Prostate gland (tissue), 2 donors: ENCODE results near the gene P2RY2.

ENCODE experiments used
- CTCF ChIP-seq, 4 experiments: fragments of 200-600 bp in 2 of 4; fragments of 450-650 bp in 2 of 4; sonication (generic) in 2 of 4; IDR thresholded peaks; 1 replicate in 3 of 4; 2 replicates in 1 of 4; pipeline ENCODE4 v1.5.1; 2016 to 2019; ENCODE audit warnings: antibody characterized with exemption in 4 of 4, mild to moderate bottlenecking in 2 of 4, moderate library complexity in 2 of 4
- POLR2A ChIP-seq: fragments of 450-650 bp; IDR thresholded peaks from one replicate; pipeline ENCODE4 v1.6.1; 2016; ENCODE audit warnings: antibody characterized with exemption, mild to moderate bottlenecking

DNA sequence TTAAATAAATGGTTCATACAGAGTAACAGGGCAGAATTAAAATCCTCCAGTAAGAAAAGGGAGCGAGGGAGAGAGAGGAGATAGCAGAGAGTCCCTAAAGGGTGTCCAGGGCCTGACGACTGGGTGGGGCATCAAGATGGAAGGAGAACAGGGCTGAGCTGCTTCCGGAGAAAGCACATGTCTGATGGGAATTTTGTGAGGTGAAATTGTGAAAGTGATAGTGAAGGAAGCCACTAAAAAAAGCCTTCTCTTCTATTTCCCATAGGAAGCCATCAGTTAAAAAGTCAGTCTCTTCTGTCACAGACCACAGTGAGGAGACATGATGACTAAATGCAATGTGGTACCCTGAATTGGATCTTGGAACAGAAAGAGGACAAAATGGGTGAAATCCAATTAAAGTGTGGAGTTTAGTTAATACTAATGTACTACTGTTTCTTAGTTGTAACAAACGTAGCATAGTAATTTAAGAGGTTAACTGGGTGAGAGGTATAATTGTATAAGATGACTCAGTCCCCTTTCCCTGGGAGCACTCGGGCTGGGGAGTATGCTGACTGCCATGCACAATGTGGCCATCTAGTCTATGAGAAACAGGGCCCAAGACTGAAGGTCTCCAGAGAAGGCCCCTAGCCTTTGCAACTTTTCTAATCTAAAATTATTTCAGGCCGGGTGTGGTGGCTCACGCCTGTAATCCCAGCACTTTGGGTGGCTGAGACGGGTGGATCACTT lies 46.5 kb upstream of the P2RY2 start:
- TF ChIP-seq CTCF (IDR thresholded peaks at IDR 0.05) = no peak
- no peak for TF ChIP-seq POLR2A
